ENCODE data around the gene FLG2.
"Not testable (repeated sequence)": the region's sequence is repeated elsewhere in the genome, so short reads cannot be mapped to it uniquely, and the experiment has no call there.

Gene FLG2

DNA sequence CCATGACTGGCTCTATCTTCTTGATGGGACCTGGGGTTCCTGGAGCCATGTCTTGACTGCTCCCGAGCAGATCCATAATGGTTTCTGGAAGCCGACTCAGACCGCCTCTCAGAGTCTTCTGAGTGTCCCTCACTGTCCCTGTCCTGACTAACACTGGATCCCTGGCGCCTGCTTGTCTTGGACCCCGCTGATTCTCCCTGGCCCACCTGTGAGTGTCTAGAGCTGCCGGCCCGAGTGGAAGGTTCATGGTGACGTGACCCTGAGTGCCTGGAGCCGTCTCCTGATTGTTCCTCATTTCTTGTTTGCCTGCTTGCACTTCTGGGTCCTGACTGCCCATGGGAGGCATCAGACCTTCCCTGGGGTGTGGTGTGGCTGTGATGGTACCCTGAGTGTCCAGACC lies 49.9 kb downstream of the FLG2 start:
- no peak overlapping the region for H3K9ac ChIP-seq (ENCODE audit: low read depth, low read length)
- no peaks in the 10 kb centered on the region for H3K27me3 ChIP-seq (ENCODE audit: control insufficient read depth, insufficient read depth, low read length)
- no peaks in the 10 kb centered on the region for H3K4me1 ChIP-seq (ENCODE audit: control insufficient read depth, insufficient read depth, low read length)
- no peak overlapping the region for H3K4me3 ChIP-seq (ENCODE audit: low read depth, low read length)
- peaks cover 9% of the 10 kb centered on the region for H3K9me3 ChIP-seq (ENCODE audit: control insufficient read depth, insufficient read depth, low read length)
- peaks cover 2% of the 10 kb centered on the region for H3K36me3 ChIP-seq (ENCODE audit: control insufficient read depth, insufficient read depth, low read length)

GRCh38 chr1:152309320-152309901 lies 50.4 kb downstream of the FLG2 start:
- H3K9me3 ChIP-seq (ENCODE audit: control insufficient read depth, insufficient read depth, low read length); H3K9ac ChIP-seq (ENCODE audit: low read depth, low read length); H3K4me3 ChIP-seq (ENCODE audit: low read depth, low read length); H3K27me3 ChIP-seq (ENCODE audit: control insufficient read depth, insufficient read depth, low read length); H3K4me1 ChIP-seq (ENCODE audit: control insufficient read depth, insufficient read depth, low read length); H3K36me3 ChIP-seq (ENCODE audit: control insufficient read depth, insufficient read depth, low read length): not testable (repeated sequence)

DNA sequence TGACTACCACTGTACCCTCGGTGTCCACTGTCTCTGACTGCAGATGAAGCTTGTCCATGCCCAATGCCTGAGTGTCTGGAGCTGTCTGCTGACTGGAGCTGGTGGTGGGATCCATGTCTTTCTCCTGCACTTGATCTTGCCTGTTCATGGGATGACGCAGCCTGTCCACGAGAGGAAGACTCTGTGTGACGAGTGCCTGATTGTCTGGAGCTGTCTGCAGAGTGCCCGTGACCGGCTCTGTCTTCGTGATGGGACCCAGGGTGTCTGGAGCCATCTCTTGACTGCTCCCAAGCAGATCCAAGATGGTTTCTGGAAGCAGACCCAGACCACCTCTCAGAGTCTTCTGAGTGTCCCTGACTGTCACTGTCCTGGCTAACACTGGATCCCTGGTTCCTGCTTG lies 51.0 kb downstream of the FLG2 start:
- not testable (repeated sequence) for H3K27me3 ChIP-seq (ENCODE audit: control insufficient read depth, insufficient read depth, low read length); H3K9me3 ChIP-seq (ENCODE audit: control insufficient read depth, insufficient read depth, low read length); H3K36me3 ChIP-seq (ENCODE audit: control insufficient read depth, insufficient read depth, low read length); H3K9ac ChIP-seq (ENCODE audit: low read depth, low read length); H3K4me3 ChIP-seq (ENCODE audit: low read depth, low read length); H3K4me1 ChIP-seq (ENCODE audit: control insufficient read depth, insufficient read depth, low read length)

GRCh38 chr1:152307970-152308369 lies 51.8 kb downstream of the FLG2 start:
- not testable (repeated sequence) for H3K4me3 ChIP-seq (ENCODE audit: low read depth, low read length); H3K9ac ChIP-seq (ENCODE audit: low read depth, low read length); H3K36me3 ChIP-seq (ENCODE audit: control insufficient read depth, insufficient read depth, low read length); H3K4me1 ChIP-seq (ENCODE audit: control insufficient read depth, insufficient read depth, low read length); H3K27me3 ChIP-seq (ENCODE audit: control insufficient read depth, insufficient read depth, low read length)
- peaks cover 10% of the 10 kb centered on the region for H3K9me3 ChIP-seq (ENCODE audit: control insufficient read depth, insufficient read depth, low read length)

- H3K9me3 ChIP-seq (ENCODE audit: control insufficient read depth, insufficient read depth, low read length), result peaks cover 13% of the 10 kb centered on the region
- not testable (repeated sequence) for H3K4me3 ChIP-seq (ENCODE audit: low read depth, low read length); H3K27me3 ChIP-seq (ENCODE audit: control insufficient read depth, insufficient read depth, low read length); H3K9ac ChIP-seq (ENCODE audit: low read depth, low read length); H3K36me3 ChIP-seq (ENCODE audit: control insufficient read depth, insufficient read depth, low read length); H3K4me1 ChIP-seq (ENCODE audit: control insufficient read depth, insufficient read depth, low read length)
Observed at GRCh38 chr1:152306123-152306522, 53.7 kb downstream of the FLG2 start.

- not testable (repeated sequence) for H3K27me3 ChIP-seq (ENCODE audit: control insufficient read depth, insufficient read depth, low read length); H3K4me3 ChIP-seq (ENCODE audit: low read depth, low read length); H3K36me3 ChIP-seq (ENCODE audit: control insufficient read depth, insufficient read depth, low read length); H3K4me1 ChIP-seq (ENCODE audit: control insufficient read depth, insufficient read depth, low read length); H3K9ac ChIP-seq (ENCODE audit: low read depth, low read length)
- peaks cover 17% of the 10 kb centered on the region for H3K9me3 ChIP-seq (ENCODE audit: control insufficient read depth, insufficient read depth, low read length)
Observed at GRCh38 chr1:152304773-152305172, 55.0 kb downstream of the FLG2 start.

GRCh38 chr1:152303139-152303872 lies 56.5 kb downstream of the FLG2 start:
- H3K9me3 ChIP-seq (ENCODE audit: control insufficient read depth, insufficient read depth, low read length), result peaks cover 13% of the 10 kb centered on the region
- not testable (repeated sequence) for H3K9ac ChIP-seq (ENCODE audit: low read depth, low read length); H3K27me3 ChIP-seq (ENCODE audit: control insufficient read depth, insufficient read depth, low read length); H3K4me3 ChIP-seq (ENCODE audit: low read depth, low read length); H3K36me3 ChIP-seq (ENCODE audit: control insufficient read depth, insufficient read depth, low read length); H3K4me1 ChIP-seq (ENCODE audit: control insufficient read depth, insufficient read depth, low read length)
